Measurements from ENCODE around the gene SPAG17.

The SPAG17 gene

DNA sequence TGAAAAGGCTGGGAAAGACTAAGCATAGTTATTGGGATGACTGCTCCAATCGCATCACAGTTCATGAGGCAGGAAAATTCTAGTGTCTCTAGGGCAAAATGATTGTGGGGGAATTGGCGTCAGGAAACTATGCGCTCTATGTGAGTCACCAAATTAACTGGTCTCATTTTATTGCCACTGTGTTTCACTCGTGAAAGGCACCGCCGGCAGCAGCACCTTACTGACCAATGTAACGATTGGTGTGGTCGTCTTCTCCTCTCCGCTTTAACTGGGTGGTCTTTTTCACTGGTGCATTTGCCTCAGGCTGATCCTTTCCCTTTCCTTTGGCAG is 83.5 kb downstream of the SPAG17 start:
- DNase-seq (ENCODE audit: low spot score): no peak
- no peak for TF ChIP-seq CTCF (IDR thresholded peaks at IDR 0.05; ENCODE audit: extremely low read depth, missing control alignments)

DNA sequence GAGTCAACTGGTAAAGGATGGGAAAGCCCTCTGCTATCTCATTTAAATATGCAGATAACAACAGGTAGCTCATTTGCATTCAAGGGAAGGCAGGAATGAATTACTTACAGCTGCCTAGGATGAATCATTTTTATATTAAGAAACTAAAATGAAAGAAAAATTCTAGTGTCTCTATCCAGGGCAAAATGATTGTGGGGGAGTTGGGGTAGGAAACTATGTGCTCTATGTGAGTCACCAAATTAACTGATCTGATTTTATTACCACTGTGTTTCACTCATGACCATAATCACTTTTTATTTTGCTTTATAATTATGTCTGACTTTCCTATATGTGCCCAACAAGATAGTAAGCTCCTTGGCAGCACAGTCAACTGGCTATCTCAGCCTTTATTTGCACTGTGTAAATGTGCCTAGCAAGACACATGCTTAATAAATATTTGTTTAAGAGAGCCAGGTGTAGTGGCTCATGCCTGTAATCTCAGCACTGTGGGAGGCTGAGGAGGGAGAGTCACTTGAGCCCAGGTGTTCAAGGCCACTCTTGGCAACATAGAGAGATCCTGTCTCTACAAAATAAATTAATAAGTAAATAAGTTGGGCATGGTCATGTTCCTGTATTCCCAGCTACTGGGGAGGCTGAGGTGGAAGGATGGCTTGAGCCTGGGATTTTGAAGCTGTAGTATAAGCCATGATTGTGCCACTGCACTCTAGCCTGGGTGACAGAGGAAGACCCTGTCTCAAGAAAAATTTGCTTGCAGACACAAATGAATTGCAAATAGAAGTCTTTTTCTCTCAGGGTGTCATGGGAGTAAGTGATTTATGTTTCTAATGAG is 84.1 kb downstream of the SPAG17 start:
- no peak for TF ChIP-seq CTCF (IDR thresholded peaks at IDR 0.05; ENCODE audit: extremely low read depth, missing control alignments)
- no peak for DNase-seq (ENCODE audit: low spot score)

GRCh38 chr1:118099686-118100085 is 85.3 kb downstream of the SPAG17 start:
- DNase-seq (ENCODE audit: low spot score): no peak
- TF ChIP-seq CTCF (IDR thresholded peaks at IDR 0.05; ENCODE audit: extremely low read depth, missing control alignments): no peak

- no peak for TF ChIP-seq CTCF (IDR thresholded peaks at IDR 0.05; ENCODE audit: extremely low read depth, missing control alignments)
- no peak for DNase-seq (ENCODE audit: low spot score)
Observed at GRCh38 chr1:118097622-118098348, 87.2 kb downstream of the SPAG17 start.

- DNase-seq (ENCODE audit: low spot score): no peak
- no peak for TF ChIP-seq CTCF (IDR thresholded peaks at IDR 0.05; ENCODE audit: extremely low read depth, missing control alignments)
Observed at GRCh38 chr1:118093017-118093416, 92.0 kb downstream of the SPAG17 start.

DNA sequence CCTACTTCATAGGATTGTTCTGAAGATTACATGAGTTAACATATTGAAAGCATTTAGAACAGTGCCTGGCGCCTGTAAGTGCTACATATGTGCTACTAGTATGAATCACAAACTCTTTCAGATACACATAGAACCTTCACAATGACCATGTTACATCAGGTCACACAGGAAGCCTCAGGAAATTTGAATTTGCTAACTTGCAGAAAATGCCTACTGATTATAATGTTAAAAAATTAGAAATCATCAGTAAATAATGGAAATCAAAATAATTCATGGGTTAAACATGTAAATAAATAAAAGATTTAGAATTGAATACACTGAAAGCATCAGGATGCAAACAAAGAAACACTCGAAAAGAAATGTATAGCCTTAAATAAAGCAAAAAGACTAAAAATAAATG is 94.9 kb downstream of the SPAG17 start:
- DNase-seq (ENCODE audit: low spot score): no peak
- TF ChIP-seq CTCF (IDR thresholded peaks at IDR 0.05; ENCODE audit: extremely low read depth, missing control alignments): no peak

DNA sequence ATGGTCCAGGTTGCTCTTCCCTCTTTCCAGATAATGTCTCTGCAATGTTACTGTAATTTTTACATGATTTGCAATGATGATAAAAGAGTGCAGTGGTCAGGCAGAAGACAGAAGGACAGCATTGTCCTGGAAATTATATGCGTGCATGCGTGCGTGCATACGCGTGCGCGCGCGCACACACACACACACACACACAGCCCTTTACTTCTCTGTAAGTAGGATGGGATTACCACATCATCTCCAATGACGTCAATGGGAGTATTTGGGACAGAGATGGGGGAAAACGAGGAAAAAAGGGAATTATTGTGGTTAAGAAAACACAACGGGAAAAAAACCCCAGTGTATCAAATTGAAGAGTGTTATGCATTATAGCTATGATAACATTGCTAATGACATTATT is 99.7 kb downstream of the SPAG17 start:
- no peak for TF ChIP-seq CTCF (IDR thresholded peaks at IDR 0.05; ENCODE audit: extremely low read depth, missing control alignments)
- no peak for DNase-seq (ENCODE audit: low spot score)
